HL-60 (cell line): ENCODE measurements around the gene FUT8.

ENCODE experiments used
- DNase-seq, 2 experiments: peaks; one replicate each; pipeline ENCODE4 v3.0.0-alpha.2; 2010 to 2020; ENCODE audit warnings: low read depth in 1 of 2, low spot score in 1 of 2
- H3K27ac ChIP-seq: fragments of 250-450 bp; sonication (Bioruptor Pico); replicated peaks from 2 replicates; pipeline ENCODE4 v1.5.1; 2020; ENCODE audit warnings: mild to moderate bottlenecking, moderate library complexity
- H3K27me3 ChIP-seq: fragments of 250-450 bp; sonication (Bioruptor Pico); 2 replicates; pipeline ENCODE4 v1.5.1; 2021; ENCODE audit warnings: mild to moderate bottlenecking, moderate library complexity; ENCODE audit not compliant: insufficient read depth, poor library complexity, severe bottlenecking
- H3K4me3 ChIP-seq: replicated peaks from 2 replicates; pipeline ENCODE4 v1.5.1; 2011; ENCODE audit warnings: mild to moderate bottlenecking, control low read depth, low read length; ENCODE audit not compliant: insufficient read depth
- CTCF ChIP-seq: IDR thresholded peaks from one replicate; pipeline ENCODE4 v1.5.1; 2011; ENCODE audit warnings: low read length, control low read depth, inconsistent platforms; ENCODE audit not compliant: insufficient read depth
- GABPA ChIP-seq: IDR thresholded peaks from 2 replicates; pipeline ENCODE4 v1.6.1; 2012; ENCODE audit warnings: low read depth
- POLR2AphosphoS5 ChIP-seq: IDR thresholded peaks from 2 replicates; pipeline ENCODE4 v1.6.1; 2012; ENCODE audit warnings: low read depth
- REST ChIP-seq: IDR thresholded peaks from 2 replicates; pipeline ENCODE4 v1.6.1; 2012; ENCODE audit warnings: low read depth; ENCODE audit not compliant: insufficient replicate concordance
- SPI1 ChIP-seq: IDR thresholded peaks from 2 replicates; pipeline ENCODE4 v1.6.1; 2012; ENCODE audit warnings: low read depth, mild to moderate bottlenecking, borderline replicate concordance

Gene FUT8

GRCh38 chr14:65549429-65549828, 136.9 kb downstream of the FUT8 start:
- no peak for DNase-seq
- H3K4me3 ChIP-seq, result no peak overlapping the region
- no peaks in the 10 kb centered on the region for H3K27me3 ChIP-seq
- no peak overlapping the region for H3K27ac ChIP-seq
- no peak for TF ChIP-seq POLR2AphosphoS5
- TF ChIP-seq SPI1, result peak; percentile 40; the same call in 1 of the 2 replicates

- no peak overlapping the region for H3K27ac ChIP-seq
- DNase-seq, result no peak
- H3K27me3 ChIP-seq, result no peaks in the 10 kb centered on the region
- TF ChIP-seq CTCF, result no peak
- no peak for TF ChIP-seq GABPA
- no peak for TF ChIP-seq POLR2AphosphoS5
- TF ChIP-seq REST, result no peak
- no peak for TF ChIP-seq SPI1
- no peak overlapping the region for H3K4me3 ChIP-seq
Observed at GRCh38 chr14:65550779-65551643, 138.5 kb downstream of the FUT8 start.

GRCh38 chr14:65552724-65553123, 140.2 kb downstream of the FUT8 start:
- DNase-seq, result no peak
- TF ChIP-seq REST, result no peak
- no peak for TF ChIP-seq SPI1
- TF ChIP-seq POLR2AphosphoS5, result no peak
- no peak for TF ChIP-seq CTCF
- no peak for TF ChIP-seq GABPA
- no peak overlapping the region for H3K27ac ChIP-seq

GRCh38 chr14:65554837-65555236, 142.3 kb downstream of the FUT8 start:
- Histone ChIP-seq H3K27me3 (no peaks in the 10 kb centered on the region), H3K4me3 (no peak overlapping the region), H3K27ac (no peak overlapping the region)
- TF ChIP-seq GABPA, result no peak
- no peak for TF ChIP-seq POLR2AphosphoS5
- TF ChIP-seq REST, result no peak
- DNase-seq, result no peak

More at GRCh38 chr14:65552724-65553123, 140.2 kb downstream of the FUT8 start:
- Histone ChIP-seq H3K4me3 (no peak overlapping the region), H3K27me3 (no peaks in the 10 kb centered on the region)
